HCT116 (cell line): ENCODE results near the gene LUM. TPM values are rescaled to one million over a fixed set of nuclear protein-coding genes. Genes with fewer than 3 reads are reported as not detected.

Experiments
- ATAC-seq: fragments of 200-7000 bp; cut with Tn5 transposase; 2 replicates; pipeline ENCODE4 v1.9.1; 2020; ENCODE audit warnings: mild to moderate bottlenecking, moderate library complexity
- BruUV-seq: library from RNA; stranded (reverse); fragments of 400-500 nt; replicated peaks from 2 replicates; lab custom pipeline; 2021; lab: Mats Ljungman, UMichigan
- CTCF ChIA-PET: fragments of 300-600 bp; sonication (Branson Sonifier 250); formaldehyde crosslinking; loops from one replicate; lab custom pipeline; 2021; ENCODE audit warnings: antibody characterized with exemption; lab: Charles Lee
- POLR2A ChIA-PET: fragments of 300-600, 350-600 bp; sonication (Branson Sonifier 250); formaldehyde crosslinking; loops from one replicate; lab custom pipeline; 2021; ENCODE audit warnings: antibody characterized with exemption; lab: Charles Lee
- RAD21 ChIA-PET, 2 experiments: fragments of 300-600 bp; sonication (Branson Sonifier 250); formaldehyde crosslinking; loops; one replicate each; lab custom pipeline; 2023; ENCODE audit warnings: low total read pairs in 2 of 2; ENCODE audit not compliant: uncharacterized antibody in 2 of 2, unreplicated experiment in 2 of 2, low non-redundant PET in 1 of 2; lab: Charles Lee
- DNase-seq: peaks from one replicate; pipeline ENCODE4 v3.0.0-alpha.2; 2010; ENCODE audit warnings: low read depth, low spot score
- H2AFZ ChIP-seq: fragments of 200-600 bp; shearing (Covaris generic), sonication (generic); 2 replicates; pipeline ENCODE4 v1.6.1; 2017; ENCODE audit warnings: low read depth, mixed run types, mixed read lengths, antibody characterized with exemption, low read length; ENCODE audit not compliant: poor library complexity, severe bottlenecking
- H3K27ac ChIP-seq: 2 replicates; pipeline ENCODE4 v1.5.1; 2012; ENCODE audit warnings: low read depth, low read length
- H3K27me3 ChIP-seq: fragments of 200-600 bp; sonication (generic); 2 replicates; pipeline ENCODE4 v1.6.1; 2016; ENCODE audit warnings: mixed run types, low read length, mixed read lengths; ENCODE audit not compliant: insufficient read depth
- H3K36me3 ChIP-seq, 2 experiments: fragments of 200-500 bp in 1 of 2; fragments of 200-600 bp in 1 of 2; sonication (Bioruptor generic) in 1 of 2; sonication (generic) in 1 of 2; 2 replicates each; pipeline versions ENCODE4 v1.5.1 to v1.6.1; 2014 to 2016; ENCODE audit warnings: low read length in 2 of 2, inconsistent platforms in 1 of 2, mixed read lengths in 1 of 2, mixed run types in 1 of 2; ENCODE audit not compliant: insufficient read depth in 2 of 2, control insufficient read depth in 1 of 2
- H3K4me1 ChIP-seq, 2 experiments: fragments of 200-600 bp in 1 of 2; sonication (generic) in 1 of 2; 2 replicates each; pipeline versions ENCODE4 v1.5.1 to v1.6.1; 2012 to 2017; ENCODE audit warnings: low read length in 2 of 2, inconsistent platforms in 1 of 2, mild to moderate bottlenecking in 1 of 2, mixed read lengths in 1 of 2, mixed run types in 1 of 2, moderate library complexity in 1 of 2; ENCODE audit not compliant: insufficient read depth in 2 of 2, control insufficient read depth in 1 of 2
- H3K4me2 ChIP-seq: fragments of 200-600 bp; sonication (generic); 2 replicates; pipeline ENCODE4 v1.6.1; 2017; ENCODE audit warnings: mixed run types, low read length, mixed read lengths
- H3K4me3 ChIP-seq, 2 experiments: fragments of 200-600 bp in 1 of 2; sonication (generic) in 1 of 2; replicated peaks in 1 of 2; 2 replicates each; pipeline ENCODE4 v1.5.1; 2011 to 2016; ENCODE audit warnings: low read length in 2 of 2, control low read depth in 1 of 2, low read depth in 1 of 2, mild to moderate bottlenecking in 1 of 2, mixed read lengths in 1 of 2, mixed run types in 1 of 2
- H3K79me2 ChIP-seq: fragments of 200-600 bp; sonication (generic); 2 replicates; pipeline ENCODE4 v1.6.1; 2017; ENCODE audit warnings: mild to moderate bottlenecking, mixed run types, low read length, moderate library complexity, mixed read lengths; ENCODE audit not compliant: insufficient read depth
- H3K9ac ChIP-seq: fragments of 200-600 bp; sonication (generic); 2 replicates; pipeline ENCODE4 v1.6.1; 2016; ENCODE audit warnings: low read length, mixed read lengths
- H3K9me2 ChIP-seq: fragments of 200-600 bp; sonication (generic), shearing (Covaris generic); 2 replicates; pipeline ENCODE4 v1.6.1; 2017; ENCODE audit warnings: mixed run types, mild to moderate bottlenecking, moderate library complexity; ENCODE audit not compliant: insufficient read depth
- H3K9me3 ChIP-seq, 2 experiments: fragments of 200-500 bp in 1 of 2; fragments of 200-600 bp in 1 of 2; sonication (Bioruptor generic) in 1 of 2; sonication (generic) in 1 of 2; 2 replicates each; pipeline ENCODE4 v1.6.1; 2014 to 2017; ENCODE audit warnings: low read length in 2 of 2, mixed read lengths in 2 of 2, inconsistent platforms in 1 of 2, low read depth in 1 of 2, mild to moderate bottlenecking in 1 of 2, mixed run types in 1 of 2, moderate library complexity in 1 of 2; ENCODE audit not compliant: control insufficient read depth in 1 of 2, insufficient read depth in 1 of 2
- H4K20me1 ChIP-seq: fragments of 200-600 bp; sonication (generic), shearing (Covaris generic); 2 replicates; pipeline ENCODE4 v1.6.1; 2017; ENCODE audit warnings: mixed run types, mild to moderate bottlenecking, moderate library complexity; ENCODE audit not compliant: insufficient read depth
- ATF3 ChIP-seq: IDR thresholded peaks from 2 replicates; pipeline ENCODE4 v1.6.1; 2012
- CEBPB ChIP-seq: IDR thresholded peaks from 2 replicates; pipeline ENCODE4 v1.6.1; 2012; ENCODE audit warnings: low read depth
- CTCF ChIP-seq, 3 experiments: fragments of 200-600 bp in 1 of 3; sonication (generic) in 1 of 3; IDR thresholded peaks in 2 of 3; conservative IDR thresholded peaks in 1 of 3; 2 replicates each; pipeline ENCODE4 v1.5.1; 2012 to 2017; ENCODE audit warnings: low read depth in 2 of 3, low read length in 2 of 3, antibody characterized with exemption in 1 of 3, borderline replicate concordance in 1 of 3, control low read depth in 1 of 3, mild to moderate bottlenecking in 1 of 3, mixed read lengths in 1 of 3, mixed run types in 1 of 3, moderate library complexity in 1 of 3; ENCODE audit not compliant: insufficient read depth in 1 of 3
- ELF1 ChIP-seq: IDR thresholded peaks from 2 replicates; pipeline ENCODE4 v1.6.1; 2012; ENCODE audit warnings: low read depth, borderline replicate concordance
- FOSL1 ChIP-seq: IDR thresholded peaks from 2 replicates; pipeline ENCODE4 v1.6.1; 2012; ENCODE audit warnings: low read depth
- JUND ChIP-seq: IDR thresholded peaks from 2 replicates; pipeline ENCODE4 v1.6.1; 2012
- POLR2AphosphoS5 ChIP-seq: IDR thresholded peaks from 2 replicates; pipeline ENCODE4 v1.6.1; 2011; ENCODE audit warnings: mild to moderate bottlenecking, low read depth, low read length, moderate library complexity
- RAD21 ChIP-seq: IDR thresholded peaks from 2 replicates; pipeline ENCODE4 v1.6.1; 2012; ENCODE audit warnings: low read depth, mild to moderate bottlenecking
- REST ChIP-seq: IDR thresholded peaks from 2 replicates; pipeline ENCODE4 v1.6.1; 2012; ENCODE audit warnings: low read depth
- SIN3A ChIP-seq: IDR thresholded peaks from 2 replicates; pipeline ENCODE4 v1.6.1; 2012; ENCODE audit warnings: low read depth
- SP1 ChIP-seq: IDR thresholded peaks from 2 replicates; pipeline ENCODE4 v1.6.1; 2012; ENCODE audit warnings: low read depth
- TCF7L2 ChIP-seq: IDR thresholded peaks from 2 replicates; pipeline ENCODE4 v1.7.0; 2011; ENCODE audit warnings: borderline replicate concordance, inconsistent platforms; ENCODE audit not compliant: insufficient read depth, insufficient read length; ENCODE audit errors: extremely low read depth
- ZBTB33 ChIP-seq: IDR thresholded peaks from 2 replicates; pipeline ENCODE4 v1.6.1; 2011; ENCODE audit warnings: mild to moderate bottlenecking, low read length, moderate library complexity; ENCODE audit not compliant: insufficient replicate concordance; ENCODE audit errors: extremely low read depth
- ZFX ChIP-seq: fragments of 450-650 bp; IDR thresholded peaks from 2 replicates; pipeline ENCODE4 v1.6.1; 2017
- intact Hi-C: fragments of 100-400 bp; cut with micrococcal nuclease; formaldehyde crosslinking; loops from 2 replicates; pipeline ENCODE4 v1.10.0; 2022
- total RNA-seq: library from RNA; stranded (reverse); gene quantifications from one replicate; pipeline ENCODE4 v1.2.1, GENCODE V29; 2021; ENCODE audit not compliant: unreplicated experiment

Gene LUM
- total RNA-seq, 1 experiment from 2014 or later, result 0.69 TPM

GRCh38 chr12:91058786-91059185 is 52.5 kb downstream of the LUM start:
- CTCF ChIA-PET, result no interaction called here
- Histone ChIP-seq H3K27ac (no peak overlapping the region), H4K20me1 (no peaks in the 10 kb centered on the region), H3K4me2 (no peak overlapping the region), H2AFZ (no peak overlapping the region), H3K4me1 (no peaks in the 10 kb centered on the region), H3K4me3 (no peak overlapping the region), H3K9ac (no peak overlapping the region), H3K79me2 (no peaks in the 10 kb centered on the region), H3K27me3 (no peaks in the 10 kb centered on the region), H3K9me2 (0 out of 2 replicates have a peak, but pooled peaks cover 3% of the 10 kb centered on the region), H3K36me3 (no peaks in the 10 kb centered on the region), H3K9me3 (no peaks in the 10 kb centered on the region)
- no TSS peak for BruUV-seq
- intact Hi-C loops, result no loop called here
- no peak for ATAC-seq
- DNase-seq, result no peak
- POLR2A ChIA-PET, result no interaction called here
- RAD21 ChIA-PET, result no interaction called here
- TF ChIP-seq POLR2AphosphoS5 (no peak), SP1 (no peak), CTCF (IDR thresholded peaks at IDR 0.05 in 2 of 3, conservative IDR thresholded peaks at IDR 0.05 in 1 of 3; ENCODE audit: borderline replicate concordance in 1 of 3, insufficient read depth in 1 of 3, low read depth in 2 of 3, low read length in 2 of 3) (no peak), JUND (no peak), SIN3A (no peak), ZBTB33 (no peak), REST (no peak), ELF1 (no peak), RAD21 (no peak), TCF7L2 (no peak), FOSL1 (no peak), ATF3 (no peak), CEBPB (no peak), ZFX (no peak)
